ENCODE data around the gene TKT. TPM values are rescaled to one million over a fixed set of nuclear protein-coding genes. Genes with fewer than 3 reads are reported as not detected.
A peak's percentile ranks its signal among the peaks of the same experiment; 100 is the strongest.
"Not testable (repeated sequence)": the region's sequence is repeated elsewhere in the genome, so short reads cannot be mapped to it uniquely, and the experiment has no call there.

The TKT gene
- total RNA-seq, 2 experiments from 2014 or later, result 91.5 to 103 TPM

DNA sequence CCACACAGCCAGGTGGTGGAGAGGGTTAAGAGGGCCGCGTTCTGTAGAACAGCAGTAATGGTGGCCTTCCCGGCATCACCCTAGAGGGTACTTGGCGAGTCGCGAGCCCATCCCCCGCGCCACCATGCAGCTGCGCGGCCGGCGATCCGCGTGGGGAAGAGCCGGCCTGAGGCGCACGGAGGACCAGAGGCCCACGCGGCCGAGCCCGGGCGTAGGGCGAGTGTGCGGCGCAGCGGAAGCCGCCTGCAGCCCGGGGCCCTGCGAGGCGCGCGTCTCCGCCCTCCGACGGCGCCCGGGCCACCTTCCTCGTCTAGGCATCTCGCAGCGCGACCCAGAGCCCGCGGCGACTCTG is 423 bp downstream of the TKT start:
- no peaks in the 10 kb centered on the region for H3K36me3 ChIP-seq (ENCODE audit: insufficient read depth, low read length)
- no peak overlapping the region for H3K27ac ChIP-seq (ENCODE audit: low read depth in 1 of 2, low read length in 2 of 2)
- no peaks in the 10 kb centered on the region for H3K9me3 ChIP-seq (ENCODE audit: control insufficient read depth in 1 of 2, insufficient read depth in 1 of 2, low read length in 2 of 2)
- H3K4me1 ChIP-seq (ENCODE audit: insufficient read depth, low read length), result peaks cover 50% of the 10 kb centered on the region
- TF ChIP-seq, protein P1, sequence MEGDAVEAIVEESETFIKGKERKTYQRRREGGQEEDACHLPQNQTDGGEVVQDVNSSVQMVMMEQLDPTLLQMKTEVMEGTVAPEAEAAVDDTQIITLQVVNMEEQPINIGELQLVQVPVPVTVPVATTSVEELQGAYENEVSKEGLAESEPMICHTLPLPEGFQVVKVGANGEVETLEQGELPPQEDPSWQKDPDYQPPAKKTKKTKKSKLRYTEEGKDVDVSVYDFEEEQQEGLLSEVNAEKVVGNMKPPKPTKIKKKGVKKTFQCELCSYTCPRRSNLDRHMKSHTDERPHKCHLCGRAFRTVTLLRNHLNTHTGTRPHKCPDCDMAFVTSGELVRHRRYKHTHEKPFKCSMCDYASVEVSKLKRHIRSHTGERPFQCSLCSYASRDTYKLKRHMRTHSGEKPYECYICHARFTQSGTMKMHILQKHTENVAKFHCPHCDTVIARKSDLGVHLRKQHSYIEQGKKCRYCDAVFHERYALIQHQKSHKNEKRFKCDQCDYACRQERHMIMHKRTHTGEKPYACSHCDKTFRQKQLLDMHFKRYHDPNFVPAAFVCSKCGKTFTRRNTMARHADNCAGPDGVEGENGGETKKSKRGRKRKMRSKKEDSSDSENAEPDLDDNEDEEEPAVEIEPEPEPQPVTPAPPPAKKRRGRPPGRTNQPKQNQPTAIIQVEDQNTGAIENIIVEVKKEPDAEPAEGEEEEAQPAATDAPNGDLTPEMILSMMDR (IDR thresholded peaks at IDR 0.05), result no peak
- peaks cover 8% of the 10 kb centered on the region for H3K36me3 Mint-ChIP-seq (ENCODE audit: low read depth)
- no peaks in the 10 kb centered on the region for H3K27me3 Mint-ChIP-seq
- no peaks in the 10 kb centered on the region for H3K9me3 Mint-ChIP-seq
- ChIA-PET CTCF (no interaction called here), POLR2A (interaction anchor here (0.8 to 2.9 kb wide), 3 partner anchors 20 to 154 kb away, joined by 3 to 18 read pairs (median 14); partner anchors contain the start of gene DCP1A)
- H3K27me3 ChIP-seq (ENCODE audit: control insufficient read depth in 1 of 2, insufficient read depth in 2 of 2, low read length in 2 of 2), result no peaks in the 10 kb centered on the region
- DNase-seq (peak in 9 of 14 experiments; percentile 9 to 74 (median 27)), ATAC-seq (ENCODE audit: poor library complexity) (peak; percentile 60)
- H3K4me3 ChIP-seq (ENCODE audit: low read length), result peak overlapping the region; percentile 70
- H3K4me1 Mint-ChIP-seq (ENCODE audit: low read depth), result peaks cover 42% of the 10 kb centered on the region
- intact Hi-C loops (cut with DNase I, micrococcal nuclease), result loop anchor here in 1 of 2 experiments (2.0 to 10.0 kb wide), 4 partner anchors 93 to 627 kb away; partner anchors contain the start of genes ACTR8, RFT1 and STIMATE
- peak overlapping the region; percentile 92 for H3K4me3 Mint-ChIP-seq
- H3K27ac Mint-ChIP-seq, result peak overlapping the region; percentile 80

- DNase-seq (peak; percentile 17 to 74 (median 44)), ATAC-seq (ENCODE audit: poor library complexity) (peak; percentile 37)
- Mint-ChIP-seq H3K4me3 (peak overlapping the region; percentile 92), H3K9me3 (no peaks in the 10 kb centered on the region), H3K27me3 (no peaks in the 10 kb centered on the region), H3K36me3 (ENCODE audit: low read depth) (peaks cover 8% of the 10 kb centered on the region), H3K4me1 (ENCODE audit: low read depth) (peaks cover 46% of the 10 kb centered on the region), H3K27ac (peak overlapping the region; percentile 80)
- Histone ChIP-seq H3K9me3 (ENCODE audit: control insufficient read depth in 1 of 2, insufficient read depth in 1 of 2, low read length in 2 of 2) (no peaks in the 10 kb centered on the region), H3K4me1 (ENCODE audit: insufficient read depth, low read length) (peaks cover 57% of the 10 kb centered on the region), H3K27ac (ENCODE audit: low read depth in 1 of 2, low read length in 2 of 2) (peak overlapping the region in 1 of 2 donors; percentile 13), H3K36me3 (ENCODE audit: insufficient read depth, low read length) (no peaks in the 10 kb centered on the region), H3K4me3 (ENCODE audit: low read length) (peak overlapping the region; percentile 70), H3K27me3 (ENCODE audit: control insufficient read depth in 1 of 2, insufficient read depth in 2 of 2, low read length in 2 of 2) (no peaks in the 10 kb centered on the region)
- intact Hi-C loops (cut with DNase I, micrococcal nuclease), result loop anchor here in 1 of 2 experiments (2.0 to 10.0 kb wide), 4 partner anchors 92 to 628 kb away; partner anchors contain the start of genes ACTR8, RFT1 and STIMATE
- TF ChIP-seq, protein P1 (IDR thresholded peaks at IDR 0.05), result no peak
- POLR2A ChIA-PET, result interaction anchor here (0.5 to 2.9 kb wide), 4 partner anchors 20 to 154 kb away, joined by 3 to 18 read pairs (median 8); partner anchors contain the start of gene DCP1A
- CTCF ChIA-PET, result interaction anchor here (0.5 kb wide), 1 partner anchor 246 kb away, joined by 3 read pairs; no protein-coding TSS in a partner anchor
Observed at GRCh38 chr3:53254509-53255422, 1.1 kb downstream of the TKT start.

DNA sequence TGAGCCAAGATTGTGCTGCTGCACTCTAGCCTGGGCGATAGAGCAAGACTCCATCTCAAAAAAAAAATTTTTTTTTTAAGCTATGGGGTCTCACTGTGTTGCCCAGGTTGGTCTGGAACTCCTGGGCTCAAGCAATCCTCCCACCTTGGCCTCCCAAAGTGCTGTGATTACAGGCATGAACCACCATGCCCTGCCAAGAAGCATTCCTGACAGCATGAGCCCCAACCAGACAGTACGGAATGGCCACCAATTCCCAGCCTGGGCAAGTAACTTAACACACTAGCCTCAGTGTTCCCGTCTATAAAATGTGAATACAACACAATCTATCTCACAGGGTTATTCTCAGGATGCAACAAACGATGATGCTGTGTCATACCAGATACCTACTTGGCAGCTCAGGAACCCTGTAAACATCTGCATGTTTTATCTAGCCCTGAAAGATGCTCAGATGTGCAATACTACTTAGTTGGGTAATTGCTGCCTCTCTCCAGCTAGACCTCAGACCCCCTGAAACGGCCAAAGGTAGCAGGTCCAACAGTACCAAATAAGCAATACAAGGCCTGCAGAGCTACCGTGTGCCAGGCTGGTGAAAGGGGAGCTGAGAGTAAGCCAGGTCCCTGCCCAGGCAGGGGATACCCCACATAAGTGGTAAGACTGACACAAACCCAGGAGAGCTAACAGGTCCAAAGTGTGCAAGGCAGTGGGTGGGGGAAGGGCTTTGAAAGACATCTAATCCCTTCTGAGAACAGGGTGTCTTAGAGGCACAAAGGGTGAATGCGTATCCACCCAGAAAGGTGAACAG is 1.9 kb downstream of the TKT start:
- Mint-ChIP-seq H3K27me3 (no peaks in the 10 kb centered on the region), H3K9me3 (no peaks in the 10 kb centered on the region), H3K36me3 (ENCODE audit: low read depth) (peaks cover 8% of the 10 kb centered on the region), H3K4me3 (peak overlapping the region; percentile 92), H3K4me1 (ENCODE audit: low read depth) (peaks cover 51% of the 10 kb centered on the region), H3K27ac (peak overlapping the region; percentile 80)
- Histone ChIP-seq H3K4me1 (ENCODE audit: insufficient read depth, low read length) (peaks cover 65% of the 10 kb centered on the region), H3K27ac (ENCODE audit: low read depth in 1 of 2, low read length in 2 of 2) (no peak overlapping the region), H3K36me3 (ENCODE audit: insufficient read depth, low read length) (no peaks in the 10 kb centered on the region), H3K9me3 (ENCODE audit: control insufficient read depth in 1 of 2, insufficient read depth in 1 of 2, low read length in 2 of 2) (no peaks in the 10 kb centered on the region), H3K4me3 (ENCODE audit: low read length) (peak overlapping the region; percentile 70), H3K27me3 (ENCODE audit: control insufficient read depth in 1 of 2, insufficient read depth in 2 of 2, low read length in 2 of 2) (no peaks in the 10 kb centered on the region)
- POLR2A ChIA-PET, result interaction anchor here (0.5 to 2.9 kb wide), 3 partner anchors 21 to 93 kb away, joined by 3 to 18 read pairs (median 14); partner anchors contain the start of gene DCP1A
- ATAC-seq (ENCODE audit: poor library complexity) (no peak), DNase-seq (no peak)
- TF ChIP-seq, protein P1 (IDR thresholded peaks at IDR 0.05), result no peak
- CTCF ChIA-PET, result no interaction called here
- intact Hi-C loops (cut with DNase I, micrococcal nuclease), result loop anchor here in 1 of 2 experiments (2.0 to 10.0 kb wide), 2 partner anchors 91 to 359 kb away; partner anchors contain the start of gene STIMATE

- ATAC-seq (ENCODE audit: poor library complexity); H3K4me3 ChIP-seq (ENCODE audit: low read length); DNase-seq; H3K9me3 Mint-ChIP-seq; H3K9me3 ChIP-seq (ENCODE audit: control insufficient read depth in 1 of 2, insufficient read depth in 1 of 2, low read length in 2 of 2); H3K27me3 ChIP-seq (ENCODE audit: control insufficient read depth in 1 of 2, insufficient read depth in 2 of 2, low read length in 2 of 2); H3K36me3 Mint-ChIP-seq (ENCODE audit: low read depth); CTCF ChIA-PET; H3K36me3 ChIP-seq (ENCODE audit: insufficient read depth, low read length); H3K27me3 Mint-ChIP-seq; H3K27ac ChIP-seq (ENCODE audit: low read depth in 1 of 2, low read length in 2 of 2): not testable (repeated sequence)
- peak overlapping the region; percentile 38 for H3K4me3 Mint-ChIP-seq
- H3K4me1 ChIP-seq (ENCODE audit: insufficient read depth, low read length), result peaks cover 73% of the 10 kb centered on the region
- POLR2A ChIA-PET, result interaction anchor here (2.9 kb wide), 1 partner anchor 94 kb away, joined by 18 read pairs; the partner anchor contains the start of gene DCP1A
- peak overlapping the region; percentile 69 for H3K27ac Mint-ChIP-seq
- intact Hi-C loops (cut with DNase I, micrococcal nuclease), result loop anchor here in 1 of 2 experiments (10.0 kb wide), 1 partner anchor 358 kb away; the partner anchor contains the start of gene STIMATE
- peaks cover 60% of the 10 kb centered on the region for H3K4me1 Mint-ChIP-seq (ENCODE audit: low read depth)
Observed at GRCh38 chr3:53252947-53253322, 2.9 kb downstream of the TKT start.

Measured in CD4-positive, alpha-beta T cell (primary cell).